Measurements from ENCODE around the gene TMEM151A. TPM values are rescaled to one million over a fixed set of nuclear protein-coding genes. Genes with fewer than 3 reads are reported as not detected.

The TMEM151A gene
- total and polyA plus RNA-seq, 4 donors = 0.13 TPM; not detected in 3

GRCh38 chr11:66278363-66279091, 13.2 kb upstream of the TMEM151A start:
- ATAC-seq (ENCODE audit: low FRiP score) (no peak), DNase-seq (no peak)
- H3K27ac ChIP-seq (ENCODE audit: low read depth in 1 of 2, low read length in 2 of 2) = no peak overlapping the region
- H3K36me3 ChIP-seq (ENCODE audit: control insufficient read depth in 1 of 2, insufficient read depth in 2 of 2, low read length in 1 of 2) = peaks cover 2 to 3% of the 10 kb centered on the region in 2 donors
- no peaks in the 10 kb centered on the region for H3K4me1 ChIP-seq (ENCODE audit: control insufficient read depth in 1 of 2, insufficient read depth in 2 of 2, low read length in 2 of 2)
- 3 to 4% methylated on average over 30 to 45 of the region's 45 CpGs for WGBS, 2 donors
- no peak overlapping the region for H3K4me3 ChIP-seq (ENCODE audit: low read length in 2 of 2)
- intact Hi-C loops (cut with DNase I) = no loop called here
- no peaks in the 10 kb centered on the region for H3K9me3 ChIP-seq (ENCODE audit: control insufficient read depth, low read length)
- no peaks in the 10 kb centered on the region for H3K27me3 ChIP-seq (ENCODE audit: control insufficient read depth in 1 of 2, insufficient read depth in 2 of 2, low read length in 1 of 2)

DNA sequence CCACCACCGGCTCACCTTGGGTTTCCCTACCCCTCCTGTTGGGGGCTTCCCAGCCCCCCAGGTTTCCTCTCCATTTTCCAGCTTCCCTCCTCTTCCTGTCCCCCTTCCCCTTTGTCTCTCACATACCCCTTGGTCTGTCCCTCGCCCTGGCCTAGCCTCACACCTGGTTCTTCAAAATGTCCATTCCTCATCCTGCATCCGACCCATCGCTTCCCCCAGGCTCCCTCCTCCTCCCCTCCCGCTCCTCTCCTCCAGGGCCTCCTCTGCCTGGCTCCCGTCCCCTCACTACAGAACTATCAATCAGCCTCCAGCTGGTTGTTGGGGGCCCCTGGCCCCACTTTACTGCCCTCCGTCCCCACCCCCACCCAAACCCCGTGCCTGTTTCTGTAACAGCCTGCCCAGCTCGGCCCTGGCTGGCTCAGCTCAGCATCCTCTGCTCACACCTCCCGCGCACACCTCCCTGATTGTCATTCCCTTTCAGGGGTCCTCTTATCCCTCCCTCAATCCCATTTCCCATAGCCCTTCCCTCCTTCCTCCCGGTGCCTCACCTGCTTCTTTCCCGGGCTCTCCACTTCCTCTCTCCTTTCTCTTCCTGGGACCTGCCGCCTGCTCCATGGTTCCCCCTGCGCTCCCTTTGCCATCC, 12.5 kb upstream of the TMEM151A start:
- H3K27me3 ChIP-seq (ENCODE audit: control insufficient read depth in 1 of 2, insufficient read depth in 2 of 2, low read length in 1 of 2) = no peaks in the 10 kb centered on the region
- no peak for ATAC-seq (ENCODE audit: low FRiP score)
- DNase-seq = no peak
- no peaks in the 10 kb centered on the region for H3K4me1 ChIP-seq (ENCODE audit: control insufficient read depth in 1 of 2, insufficient read depth in 2 of 2, low read length in 2 of 2)
- no peaks in the 10 kb centered on the region for H3K9me3 ChIP-seq (ENCODE audit: control insufficient read depth, low read length)
- no peak overlapping the region for H3K4me3 ChIP-seq (ENCODE audit: low read length in 2 of 2)
- intact Hi-C loops (cut with DNase I) = no loop called here
- H3K27ac ChIP-seq (ENCODE audit: low read depth in 1 of 2, low read length in 2 of 2) = no peak overlapping the region
- 78% methylated on average over 15 of the region's 15 CpGs for WGBS, 2 donors
- peaks cover 0 to 3% of the 10 kb centered on the region in 2 donors for H3K36me3 ChIP-seq (ENCODE audit: control insufficient read depth in 1 of 2, insufficient read depth in 2 of 2, low read length in 1 of 2)

DNA sequence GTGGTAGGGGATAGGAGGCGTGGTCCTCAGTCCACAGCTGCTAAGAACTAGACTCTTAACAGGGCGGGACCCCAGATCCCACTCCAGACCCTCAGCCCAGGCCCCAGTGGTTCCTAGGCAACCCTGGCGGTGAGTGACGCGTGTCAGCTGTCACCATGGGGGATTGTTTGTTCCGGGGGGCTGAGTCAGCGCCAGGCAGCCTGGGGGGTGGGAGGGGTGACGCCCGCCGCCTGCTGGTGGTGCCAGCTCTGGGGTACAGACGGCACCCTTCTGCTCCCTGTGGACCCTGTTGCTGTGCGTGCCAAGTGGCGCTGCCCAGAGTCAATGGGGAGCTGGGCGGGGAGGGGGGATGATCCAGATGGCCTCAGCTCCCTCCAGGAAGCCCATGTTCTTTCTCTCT, 11.3 kb upstream of the TMEM151A start:
- no peaks in the 10 kb centered on the region for H3K9me3 ChIP-seq (ENCODE audit: control insufficient read depth, low read length)
- H3K27me3 ChIP-seq (ENCODE audit: control insufficient read depth in 1 of 2, insufficient read depth in 2 of 2, low read length in 1 of 2) = no peaks in the 10 kb centered on the region
- WGBS, 2 donors = 79 to 82% methylated on average over 14 of the region's 14 CpGs
- no peaks in the 10 kb centered on the region for H3K4me1 ChIP-seq (ENCODE audit: control insufficient read depth in 1 of 2, insufficient read depth in 2 of 2, low read length in 2 of 2)
- intact Hi-C loops (cut with DNase I) = no loop called here
- H3K27ac ChIP-seq (ENCODE audit: low read depth in 1 of 2, low read length in 2 of 2) = no peak overlapping the region
- H3K36me3 ChIP-seq (ENCODE audit: control insufficient read depth in 1 of 2, insufficient read depth in 2 of 2, low read length in 1 of 2) = no peaks in the 10 kb centered on the region
- DNase-seq (no peak), ATAC-seq (ENCODE audit: low FRiP score) (no peak)
- H3K4me3 ChIP-seq (ENCODE audit: low read length in 2 of 2) = no peak overlapping the region

GRCh38 chr11:66281001-66281400, 10.7 kb upstream of the TMEM151A start:
- Histone ChIP-seq H3K36me3 (ENCODE audit: control insufficient read depth in 1 of 2, insufficient read depth in 2 of 2, low read length in 1 of 2) (no peaks in the 10 kb centered on the region), H3K27ac (ENCODE audit: low read depth in 1 of 2, low read length in 2 of 2) (no peak overlapping the region), H3K27me3 (ENCODE audit: control insufficient read depth in 1 of 2, insufficient read depth in 2 of 2, low read length in 1 of 2) (no peaks in the 10 kb centered on the region), H3K4me3 (ENCODE audit: low read length in 2 of 2) (no peak overlapping the region), H3K9me3 (ENCODE audit: control insufficient read depth, low read length) (no peaks in the 10 kb centered on the region), H3K4me1 (ENCODE audit: control insufficient read depth in 1 of 2, insufficient read depth in 2 of 2, low read length in 2 of 2) (no peaks in the 10 kb centered on the region)
- intact Hi-C loops (cut with DNase I) = no loop called here
- DNase-seq (no peak), ATAC-seq (ENCODE audit: low FRiP score) (no peak)
- 72 to 74% methylated on average over 6 of the region's 6 CpGs for WGBS, 2 donors

DNA sequence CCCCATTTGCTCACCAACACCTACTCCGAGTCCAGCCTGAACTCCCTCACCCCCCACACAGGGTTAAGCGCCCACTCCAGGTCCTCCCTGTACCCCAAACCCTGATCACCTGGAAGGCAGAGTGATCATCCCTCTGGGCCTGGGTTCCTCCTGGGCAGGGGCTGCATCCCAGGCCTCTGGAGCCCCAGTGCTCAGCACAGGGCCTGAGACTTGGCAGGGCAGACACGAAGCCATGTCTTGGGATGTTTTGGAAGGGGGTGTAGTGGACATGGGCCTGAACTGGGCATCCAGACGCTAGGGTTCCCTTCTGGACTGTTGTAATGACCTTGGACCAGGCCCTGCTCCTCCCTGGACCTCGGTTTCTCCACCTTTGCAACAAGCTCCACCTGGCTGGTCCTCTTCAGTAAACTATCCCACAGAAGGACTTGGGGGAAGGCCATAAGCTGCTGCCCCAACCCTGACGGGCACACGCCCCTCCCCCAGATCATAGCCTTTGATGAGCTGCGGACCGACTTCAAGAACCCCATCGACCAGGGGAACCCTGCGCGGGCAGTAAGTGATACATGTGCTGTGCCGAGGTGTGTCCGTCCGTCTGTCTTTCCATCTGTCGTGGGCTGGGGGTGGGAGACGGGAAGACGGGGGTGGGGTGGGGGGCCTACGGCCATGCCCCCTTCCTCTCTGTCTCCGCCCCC, 9.8 kb upstream of the TMEM151A start:
- no peak for ATAC-seq (ENCODE audit: low FRiP score)
- 26 to 28% methylated on average over 20 of the region's 20 CpGs for WGBS, 2 donors
- no peaks in the 10 kb centered on the region for H3K27me3 ChIP-seq (ENCODE audit: control insufficient read depth in 1 of 2, insufficient read depth in 2 of 2, low read length in 1 of 2)

GRCh38 chr11:66282468-66283455, 8.9 kb upstream of the TMEM151A start:
- peak; percentile 93 for ATAC-seq (ENCODE audit: low FRiP score)
- no peaks in the 10 kb centered on the region for H3K36me3 ChIP-seq (ENCODE audit: control insufficient read depth in 1 of 2, insufficient read depth in 2 of 2, low read length in 1 of 2)
- no peak overlapping the region for H3K4me3 ChIP-seq (ENCODE audit: low read length in 2 of 2)
- peak; percentile 99 to 100 for DNase-seq
- intact Hi-C loops (cut with DNase I) = loop anchor here in 1 of 2 donors (2.0 kb wide), 1 partner anchor 60 kb away; no protein-coding TSS in a partner anchor
- H3K27ac ChIP-seq (ENCODE audit: low read depth in 1 of 2, low read length in 2 of 2) = no peak overlapping the region
- 13 to 14% methylated on average over 35 of the region's 35 CpGs for WGBS, 2 donors
- no peaks in the 10 kb centered on the region for H3K4me1 ChIP-seq (ENCODE audit: control insufficient read depth in 1 of 2, insufficient read depth in 2 of 2, low read length in 2 of 2)
- no peaks in the 10 kb centered on the region for H3K27me3 ChIP-seq (ENCODE audit: control insufficient read depth in 1 of 2, insufficient read depth in 2 of 2, low read length in 1 of 2)
- no peaks in the 10 kb centered on the region for H3K9me3 ChIP-seq (ENCODE audit: control insufficient read depth, low read length)

More for the DNA sequence above, 9.8 kb upstream of the TMEM151A start:
- H3K4me1 ChIP-seq (ENCODE audit: control insufficient read depth in 1 of 2, insufficient read depth in 2 of 2, low read length in 2 of 2) = no peaks in the 10 kb centered on the region
- intact Hi-C loops (cut with DNase I) = loop anchor here in 1 of 2 donors (2.0 kb wide), 1 partner anchor 59 kb away; no protein-coding TSS in a partner anchor
- no peak overlapping the region for H3K4me3 ChIP-seq (ENCODE audit: low read length in 2 of 2)
- DNase-seq = no peak
- no peaks in the 10 kb centered on the region for H3K36me3 ChIP-seq (ENCODE audit: control insufficient read depth in 1 of 2, insufficient read depth in 2 of 2, low read length in 1 of 2)
- H3K27ac ChIP-seq (ENCODE audit: low read depth in 1 of 2, low read length in 2 of 2) = no peak overlapping the region
- no peaks in the 10 kb centered on the region for H3K9me3 ChIP-seq (ENCODE audit: control insufficient read depth, low read length)

DNA sequence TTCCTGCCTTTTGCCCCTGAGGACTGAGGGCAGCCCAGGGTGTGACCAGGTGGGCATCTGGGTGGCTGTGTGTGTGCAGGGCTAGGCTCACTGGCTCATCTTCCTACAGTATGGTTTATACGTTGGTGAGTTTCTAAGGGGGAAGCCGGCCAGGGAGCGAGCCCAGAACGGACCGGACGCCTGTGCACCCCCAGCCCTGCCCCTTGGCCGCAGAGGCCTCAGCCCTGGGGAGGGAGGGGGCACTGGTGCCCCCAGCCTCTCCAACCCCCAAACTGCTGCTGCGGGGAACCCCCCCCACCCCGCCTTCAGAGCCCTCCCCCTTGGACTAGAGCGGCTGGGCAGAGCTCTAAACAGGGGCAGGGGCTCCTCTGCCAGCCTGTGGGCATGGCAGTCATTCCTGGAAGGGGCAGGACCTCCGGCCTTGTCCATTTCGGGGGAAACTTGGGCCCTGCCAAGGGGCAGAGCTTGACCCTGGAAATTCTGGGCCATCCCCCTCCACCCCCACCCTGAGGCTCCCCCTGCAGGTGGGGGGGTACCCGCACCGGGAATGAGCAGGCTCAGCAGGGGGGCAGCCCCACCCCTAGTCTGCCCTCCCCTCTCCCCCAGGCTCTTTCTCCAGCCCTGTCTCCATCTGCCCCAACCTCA, 8.1 kb upstream of the TMEM151A start:
- intact Hi-C loops (cut with DNase I) = loop anchor here (2.0 kb wide), 1 partner anchor 61 kb away; no protein-coding TSS in a partner anchor
- H3K4me1 ChIP-seq (ENCODE audit: control insufficient read depth in 1 of 2, insufficient read depth in 2 of 2, low read length in 2 of 2) = no peaks in the 10 kb centered on the region

More for the DNA sequence above, 8.1 kb upstream of the TMEM151A start:
- Histone ChIP-seq H3K27me3 (ENCODE audit: control insufficient read depth in 1 of 2, insufficient read depth in 2 of 2, low read length in 1 of 2) (no peaks in the 10 kb centered on the region), H3K4me3 (ENCODE audit: low read length in 2 of 2) (no peak overlapping the region), H3K27ac (ENCODE audit: low read depth in 1 of 2, low read length in 2 of 2) (no peak overlapping the region), H3K9me3 (ENCODE audit: control insufficient read depth, low read length) (no peaks in the 10 kb centered on the region), H3K36me3 (ENCODE audit: control insufficient read depth in 1 of 2, insufficient read depth in 2 of 2, low read length in 1 of 2) (no peaks in the 10 kb centered on the region)
- no peak for ATAC-seq (ENCODE audit: low FRiP score)
- DNase-seq = no peak
- 59 to 71% methylated on average over 10 to 14 of the region's 14 CpGs for WGBS, 2 donors

Measured in aorta (tissue), 5 donors.